GM12878 (cell line): ENCODE results near the gene ADAM10. TPM values are rescaled to one million over a fixed set of nuclear protein-coding genes. Genes with fewer than 3 reads are reported as not detected.

Source experiments
- ATAC-seq: fragments of 200-7000 bp; cut with Tn5 transposase; 3 replicates; pipeline ENCODE4 v1.9.1; 2020; ENCODE audit warnings: mild to moderate bottlenecking, moderate library complexity
- BruUV-seq: library from RNA; stranded (reverse); fragments of 400-500 nt; replicated peaks from 2 replicates; lab custom pipeline; 2021; lab: Mats Ljungman, UMichigan
- CTCF ChIA-PET: fragments of 300-600 bp; sonication (Branson Sonifier 250); formaldehyde crosslinking; extraction: SDS; loops from one replicate; lab custom pipeline; 2021; ENCODE audit warnings: inconsistent platforms; lab: Yijun Ruan, JAX
- POLR2A ChIA-PET: fragments of 350-600 bp; formaldehyde crosslinking; extraction: SDS; loops from one replicate; lab custom pipeline; 2021; ENCODE audit warnings: inconsistent platforms; lab: Charles Lee
- RAD21 ChIA-PET: fragments of 300-600 bp; sonication (Branson Sonifier 250); formaldehyde crosslinking; loops from one replicate; lab custom pipeline; 2023; ENCODE audit warnings: antibody characterized with exemption; ENCODE audit not compliant: unreplicated experiment; lab: Charles Lee
- SMC1A ChIA-PET: fragments of 300-600 bp; sonication (Branson Sonifier 250); formaldehyde crosslinking; loops from one replicate; lab custom pipeline; 2023; ENCODE audit not compliant: unreplicated experiment, uncharacterized antibody; lab: Charles Lee
- DNase-seq: peaks from one replicate; pipeline ENCODE4 v3.0.0-alpha.2; 2011; ENCODE audit warnings: low read depth, low spot score
- FAIRE-seq: peaks from 3 replicates; lab custom pipeline; 2011; peaks lifted over from hg19 to GRCh38; lab: Jason Lieb, UNC
- H2AFZ ChIP-seq: 2 replicates; pipeline ENCODE4 v1.6.0; 2011; ENCODE audit warnings: low read depth, low read length, control low read depth; ENCODE audit not compliant: control insufficient read depth
- H3K27ac ChIP-seq: 2 replicates; pipeline ENCODE4 v1.5.1; 2011; ENCODE audit warnings: control low read depth; ENCODE audit not compliant: control insufficient read depth, insufficient read depth
- H3K27me3 ChIP-seq, 2 experiments: replicated peaks in 1 of 2; 2 replicates each; pipeline versions ENCODE4 v1.6.0 to v1.6.1; 2011; ENCODE audit warnings: low read length in 1 of 2; ENCODE audit not compliant: control insufficient read depth in 2 of 2, insufficient read depth in 2 of 2
- H3K36me3 ChIP-seq, 2 experiments: 2 replicates each; pipeline ENCODE4 v1.5.1; 2011; ENCODE audit warnings: low read length in 1 of 2; ENCODE audit not compliant: control insufficient read depth in 2 of 2, insufficient read depth in 2 of 2
- H3K4me1 ChIP-seq: 2 replicates; pipeline ENCODE4 v1.6.1; 2011; ENCODE audit warnings: mild to moderate bottlenecking, low read length, moderate library complexity, mixed read lengths; ENCODE audit not compliant: control insufficient read depth, insufficient read depth
- H3K4me2 ChIP-seq: 2 replicates; pipeline ENCODE4 v1.6.0; 2011; ENCODE audit warnings: control low read depth; ENCODE audit not compliant: control insufficient read depth, insufficient read depth
- H3K4me3 ChIP-seq: fragments of 200-600 bp; sonication (generic); 2 replicates; pipeline ENCODE4 v1.5.1; 2016
- H3K79me2 ChIP-seq: 2 replicates; pipeline ENCODE4 v1.6.0; 2011; ENCODE audit warnings: low read length; ENCODE audit not compliant: control insufficient read depth, insufficient read depth
- H3K9ac ChIP-seq: 2 replicates; pipeline ENCODE4 v1.8.0; 2011; ENCODE audit warnings: low read length, control low read depth, mixed read lengths; ENCODE audit not compliant: control insufficient read depth, insufficient read depth
- H3K9me3 ChIP-seq: replicated peaks from 3 replicates; pipeline ENCODE4 v1.5.1; 2011; ENCODE audit warnings: mild to moderate bottlenecking, low read length; ENCODE audit not compliant: control insufficient read depth, insufficient read depth
- H4K20me1 ChIP-seq: 2 replicates; pipeline ENCODE4 v1.6.0; 2011; ENCODE audit not compliant: control insufficient read depth, insufficient read depth
- HCFC1 ChIP-seq: fragments of 150-350 bp; IDR thresholded peaks from 2 replicates; pipeline ENCODE4 v1.6.1; 2014; ENCODE audit warnings: low read length
- JUNB ChIP-seq: IDR thresholded peaks from 2 replicates; pipeline ENCODE4 v1.6.1; 2016; ENCODE audit warnings: antibody characterized with exemption, mild to moderate bottlenecking
- KAT2A ChIP-seq: conservative IDR thresholded peaks from 2 replicates; pipeline ENCODE4 v1.6.1; 2011; ENCODE audit warnings: low read depth, low read length; ENCODE audit not compliant: control insufficient read depth
- MTA2 ChIP-seq: fragments of 450-650 bp; IDR thresholded peaks from 2 replicates; pipeline ENCODE4 v1.6.1; 2016; ENCODE audit warnings: low read depth, mild to moderate bottlenecking, moderate library complexity
- NFIC ChIP-seq: IDR thresholded peaks from 2 replicates; pipeline ENCODE4 v1.6.1; 2012; ENCODE audit warnings: low read depth, mild to moderate bottlenecking, inconsistent platforms, low read length, moderate library complexity
- SIN3A ChIP-seq: IDR thresholded peaks from 2 replicates; pipeline ENCODE4 v1.6.1; 2012; ENCODE audit warnings: low read depth, low read length, improper control_type of control experiment
- ZNF384 ChIP-seq: IDR thresholded peaks from 2 replicates; pipeline ENCODE4 v1.6.1; 2012; ENCODE audit warnings: low read depth, mild to moderate bottlenecking, low read length, improper control_type of control experiment, borderline replicate concordance
- WGBS: methylation state at CpG from one replicate; pipeline ENCODE4 v1.1.6; 2016; ENCODE audit warnings: low lambda C conversion rate; ENCODE audit not compliant: insufficient replicate concordance, insufficient coverage; ENCODE audit errors: missing lambda C conversion rate; 5-methylcytosine and 5-hydroxymethylcytosine counted together
- in situ Hi-C: fragments of 300-500 bp; cut with MboI; formaldehyde crosslinking; loops from 9 replicates; pipeline ENCODE4 v1.14.3; 2018; ENCODE audit warnings: mixed read lengths
- intact Hi-C: fragments of 100-400 bp; cut with micrococcal nuclease; formaldehyde crosslinking; loops from one replicate; pipeline ENCODE4 v1.14.2; 2022; ENCODE audit not compliant: unreplicated experiment
- polyA plus RNA-seq, 11 experiments: library from polyadenylated mRNA; depleted of rRNA in 4 of 11; unstranded in 6 of 11; stranded (reverse) in 5 of 11; fragments of >200 nt; fragmentation: Nextera tagmentation in 4 of 11; fragmentation: Illumina TruSeq in 1 of 11; extraction: Ambion mirVana in 4 of 11; extraction: Trizol in 1 of 11; gene quantifications; 1 replicate in 1 of 11; 2 replicates in 10 of 11; pipeline versions ENCODE4 v1.2.1 to v1.2.3, GENCODE V29; 2011 to 2016; ENCODE audit warnings: inconsistent platforms in 2 of 11, missing spikeins in 2 of 11, low read depth in 1 of 11
- total RNA-seq, 4 experiments: library from RNA; depleted of rRNA in 3 of 4; stranded (reverse); fragments of >200 nt in 3 of 4; fragmentation: Illumina TruSeq in 1 of 4; extraction: Trizol in 1 of 4; gene quantifications; 2 replicates each; pipeline versions ENCODE4 v1.2.1 to v1.2.3, GENCODE V29; 2013 to 2021
- TF ChIP-seq, protein P1 (sequence below): fragments of 450-650 bp; IDR thresholded peaks from 2 replicates; pipeline ENCODE4 v1.6.1; 2017; ENCODE audit warnings: mild to moderate bottlenecking
- TF ChIP-seq, protein P2 (sequence below): IDR thresholded peaks from 2 replicates; pipeline ENCODE4 v1.6.1; 2011; ENCODE audit warnings: low read depth, low read length, improper control_type of control experiment, borderline replicate concordance

The ADAM10 gene
- total and polyA plus RNA-seq, 10 of the 15 experiments (the other 5 are each of a cell fraction or from before 2014, with no cell fraction given), result 10.0 to 88.9 (median 51.7) TPM

DNA sequence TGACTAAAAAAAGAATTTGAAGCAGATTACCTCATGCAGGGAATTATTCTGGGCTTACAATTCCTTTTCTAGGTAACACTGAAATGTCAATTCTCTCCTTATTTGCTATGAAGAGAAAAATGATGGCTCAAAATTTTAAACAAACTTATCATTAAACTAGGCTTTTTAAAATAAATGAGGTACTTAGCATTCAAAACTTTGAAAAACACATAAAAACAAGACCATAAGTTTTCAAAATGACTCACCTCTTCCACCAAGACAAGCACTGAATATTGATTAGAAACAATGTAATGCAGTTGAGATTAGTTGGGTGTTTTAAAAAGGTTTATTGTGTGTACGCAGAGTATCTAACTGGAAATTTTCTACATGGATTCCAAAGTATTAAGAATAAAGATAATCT is 154.6 kb downstream of the ADAM10 start:
- FAIRE-seq (no peak), ATAC-seq (no peak), DNase-seq (no peak)
- Histone ChIP-seq H3K4me1 (peaks cover 16% of the 10 kb centered on the region), H3K36me3 (peaks cover 0 to 12% of the 10 kb centered on the region in 2 experiments; a peak in 3 of 4 replicates), H3K9me3 (no peaks in the 10 kb centered on the region), H3K27ac (no peak overlapping the region), H3K4me2 (no peak overlapping the region), H3K79me2 (no peaks in the 10 kb centered on the region), H4K20me1 (no peaks in the 10 kb centered on the region), H3K27me3 (no peaks in the 10 kb centered on the region), H3K9ac (no peak overlapping the region), H2AFZ (no peak overlapping the region), H3K4me3 (no peak overlapping the region)
- 94% methylated on average over 1 of the region's 1 CpG for WGBS
- SMC1A ChIA-PET, result interaction anchor here (1.2 to 1.8 kb wide), 2 partner anchors 9 to 10 kb away, joined by 3 to 6 read pairs; no protein-coding TSS in a partner anchor
- POLR2A ChIA-PET, result no interaction called here
- RAD21 ChIA-PET, result interaction anchor here (1.2 to 1.5 kb wide), 2 partner anchors 79 to 153 kb away, joined by 3 to 4 read pairs; no protein-coding TSS in a partner anchor
- in situ Hi-C loops, result no loop called here
- TF ChIP-seq, protein P1, sequence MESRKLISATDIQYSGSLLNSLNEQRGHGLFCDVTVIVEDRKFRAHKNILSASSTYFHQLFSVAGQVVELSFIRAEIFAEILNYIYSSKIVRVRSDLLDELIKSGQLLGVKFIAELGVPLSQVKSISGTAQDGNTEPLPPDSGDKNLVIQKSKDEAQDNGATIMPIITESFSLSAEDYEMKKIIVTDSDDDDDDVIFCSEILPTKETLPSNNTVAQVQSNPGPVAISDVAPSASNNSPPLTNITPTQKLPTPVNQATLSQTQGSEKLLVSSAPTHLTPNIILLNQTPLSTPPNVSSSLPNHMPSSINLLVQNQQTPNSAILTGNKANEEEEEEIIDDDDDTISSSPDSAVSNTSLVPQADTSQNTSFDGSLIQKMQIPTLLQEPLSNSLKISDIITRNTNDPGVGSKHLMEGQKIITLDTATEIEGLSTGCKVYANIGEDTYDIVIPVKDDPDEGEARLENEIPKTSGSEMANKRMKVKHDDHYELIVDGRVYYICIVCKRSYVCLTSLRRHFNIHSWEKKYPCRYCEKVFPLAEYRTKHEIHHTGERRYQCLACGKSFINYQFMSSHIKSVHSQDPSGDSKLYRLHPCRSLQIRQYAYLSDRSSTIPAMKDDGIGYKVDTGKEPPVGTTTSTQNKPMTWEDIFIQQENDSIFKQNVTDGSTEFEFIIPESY, result no peak
- TF ChIP-seq HCFC1 (no peak), MTA2 (peak; percentile 40; the same call in 1 of the 2 replicates), JUNB (peak; percentile 69), SIN3A (no peak), ZNF384 (no peak), KAT2A (no peak), NFIC (peak; percentile 35; the same call in 1 of the 2 replicates)
- TF ChIP-seq, protein P2, sequence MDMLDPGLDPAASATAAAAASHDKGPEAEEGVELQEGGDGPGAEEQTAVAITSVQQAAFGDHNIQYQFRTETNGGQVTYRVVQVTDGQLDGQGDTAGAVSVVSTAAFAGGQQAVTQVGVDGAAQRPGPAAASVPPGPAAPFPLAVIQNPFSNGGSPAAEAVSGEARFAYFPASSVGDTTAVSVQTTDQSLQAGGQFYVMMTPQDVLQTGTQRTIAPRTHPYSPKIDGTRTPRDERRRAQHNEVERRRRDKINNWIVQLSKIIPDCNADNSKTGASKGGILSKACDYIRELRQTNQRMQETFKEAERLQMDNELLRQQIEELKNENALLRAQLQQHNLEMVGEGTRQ, result no peak
- no TSS peak for BruUV-seq
- intact Hi-C loops, result no loop called here
- CTCF ChIA-PET, result no interaction called here
